ENCODE results near the gene FANCI. TPM values are rescaled to one million over a fixed set of nuclear protein-coding genes. Genes with fewer than 3 reads are reported as not detected.
"Not testable (repeated sequence)": the region's sequence is repeated elsewhere in the genome, so short reads cannot be mapped to it uniquely, and the experiment has no call there.

The FANCI gene
- total RNA-seq, 1 donor from 2014 or later: 5.5 TPM

GRCh38 chr15:89243046-89243690, 611 bp upstream of the FANCI start:
- no peak for TF ChIP-seq CTCF (IDR thresholded peaks at IDR 0.05; ENCODE audit: insufficient read depth, low read length, severe bottlenecking)
- DNase-seq (ENCODE audit: low read depth): no peak
- Histone ChIP-seq H3K36me3 (ENCODE audit: control insufficient read depth, insufficient read depth, low read length) (no peaks in the 10 kb centered on the region), H3K27me3 (ENCODE audit: control insufficient read depth, insufficient read depth, low read length) (no peaks in the 10 kb centered on the region), H3K4me3 (ENCODE audit: low read depth, low read length) (peak overlapping the region; percentile 65)
- no peak for FAIRE-seq

GRCh38 chr15:89244574-89244903, 760 bp downstream of the FANCI start:
- Histone ChIP-seq H3K27me3 (ENCODE audit: control insufficient read depth, insufficient read depth, low read length) (no peaks in the 10 kb centered on the region), H3K4me3 (ENCODE audit: low read depth, low read length) (peak overlapping the region; percentile 65), H3K36me3 (ENCODE audit: control insufficient read depth, insufficient read depth, low read length) (no peaks in the 10 kb centered on the region)
- TF ChIP-seq CTCF (IDR thresholded peaks at IDR 0.05; ENCODE audit: insufficient read depth, low read length, severe bottlenecking): no peak
- FAIRE-seq (no peak), DNase-seq (ENCODE audit: low read depth) (no peak)

GRCh38 chr15:89247446-89247845, 3.7 kb downstream of the FANCI start:
- DNase-seq (ENCODE audit: low read depth): no peak
- FAIRE-seq: no peak
- no peaks in the 10 kb centered on the region for H3K27me3 ChIP-seq (ENCODE audit: control insufficient read depth, insufficient read depth, low read length)
- TF ChIP-seq CTCF (IDR thresholded peaks at IDR 0.05; ENCODE audit: insufficient read depth, low read length, severe bottlenecking): no peak
- H3K4me3 ChIP-seq (ENCODE audit: low read depth, low read length): no peak overlapping the region
- no peaks in the 10 kb centered on the region for H3K36me3 ChIP-seq (ENCODE audit: control insufficient read depth, insufficient read depth, low read length)

- Histone ChIP-seq H3K27me3 (ENCODE audit: control insufficient read depth, insufficient read depth, low read length) (no peaks in the 10 kb centered on the region), H3K36me3 (ENCODE audit: control insufficient read depth, insufficient read depth, low read length) (no peaks in the 10 kb centered on the region), H3K4me3 (ENCODE audit: low read depth, low read length) (no peak overlapping the region)
- no peak for TF ChIP-seq CTCF (IDR thresholded peaks at IDR 0.05; ENCODE audit: insufficient read depth, low read length, severe bottlenecking)
- DNase-seq (ENCODE audit: low read depth) (no peak), FAIRE-seq (no peak)
Observed at GRCh38 chr15:89248584-89248983, 4.8 kb downstream of the FANCI start.

GRCh38 chr15:89250142-89250541, 6.4 kb downstream of the FANCI start:
- not testable (repeated sequence) for H3K4me3 ChIP-seq (ENCODE audit: low read depth, low read length); H3K27me3 ChIP-seq (ENCODE audit: control insufficient read depth, insufficient read depth, low read length); FAIRE-seq; H3K36me3 ChIP-seq (ENCODE audit: control insufficient read depth, insufficient read depth, low read length); DNase-seq (ENCODE audit: low read depth)

- not testable (repeated sequence) for DNase-seq (ENCODE audit: low read depth); FAIRE-seq; H3K4me3 ChIP-seq (ENCODE audit: low read depth, low read length); H3K27me3 ChIP-seq (ENCODE audit: control insufficient read depth, insufficient read depth, low read length); H3K36me3 ChIP-seq (ENCODE audit: control insufficient read depth, insufficient read depth, low read length)
Observed at GRCh38 chr15:89277281-89277680, 33.5 kb downstream of the FANCI start.

- no peak for TF ChIP-seq CTCF (IDR thresholded peaks at IDR 0.05; ENCODE audit: insufficient read depth, low read length, severe bottlenecking)
- H3K36me3 ChIP-seq (ENCODE audit: control insufficient read depth, insufficient read depth, low read length): peaks cover 1% of the 10 kb centered on the region
- no peak for FAIRE-seq
Observed at GRCh38 chr15:89278307-89278706, 34.5 kb downstream of the FANCI start.

More at GRCh38 chr15:89278307-89278706, 34.5 kb downstream of the FANCI start:
- Histone ChIP-seq H3K4me3 (ENCODE audit: low read depth, low read length) (no peak overlapping the region), H3K27me3 (ENCODE audit: control insufficient read depth, insufficient read depth, low read length) (no peaks in the 10 kb centered on the region)
- peak; percentile 2 for DNase-seq (ENCODE audit: low read depth)

Data from bronchial epithelial cell (primary cell).